Psoas muscle (tissue), 8 donors: ENCODE results near the gene FREM3. TPM values are rescaled to one million over a fixed set of nuclear protein-coding genes. Genes with fewer than 3 reads are reported as not detected.

ENCODE experiments used
- ATAC-seq, 4 donors: fragments of 200-7000 bp; cut with Tn5 transposase; one replicate each; pipeline ENCODE4 v1.9.1; 2020; ENCODE audit warnings: moderate library complexity in 3 of 4, mild to moderate bottlenecking in 2 of 4
- DNase-seq, 2 donors: peaks; one replicate each; pipeline ENCODE4 v3.0.0-alpha.2; 2020
- H3K27ac ChIP-seq: fragments of 200-600 bp; one replicate; pipeline ENCODE4 v1.8.0; 2022
- H3K27me3 ChIP-seq, 3 donors: fragments of 200-600 bp in 1 of 3; one replicate each; pipeline versions ENCODE4 v1.6.1 to v1.8.0; 2013 to 2022; ENCODE audit warnings: low read length in 2 of 3, mild to moderate bottlenecking in 2 of 3, moderate library complexity in 1 of 3; ENCODE audit not compliant: insufficient read depth in 3 of 3
- H3K36me3 ChIP-seq, 2 donors: fragments of 200-600 bp in 1 of 2; one replicate each; pipeline versions ENCODE4 v1.6.1 to v1.8.0; 2013 to 2022; ENCODE audit warnings: low read depth in 1 of 2, mild to moderate bottlenecking in 1 of 2, moderate library complexity in 1 of 2; ENCODE audit not compliant: insufficient read depth in 1 of 2
- H3K4me1 ChIP-seq: fragments of 200-600 bp; one replicate; pipeline ENCODE4 v1.8.0; 2022
- H3K4me3 ChIP-seq: fragments of 200-600 bp; one replicate; pipeline ENCODE4 v1.8.0; 2022; ENCODE audit warnings: mild to moderate bottlenecking
- H3K9me3 ChIP-seq: fragments of 200-600 bp; one replicate; pipeline ENCODE4 v1.8.0; 2022
- CTCF ChIP-seq: fragments of 200-600 bp; IDR thresholded peaks from one replicate; pipeline ENCODE4 v1.8.0; 2022; ENCODE audit warnings: antibody characterized with exemption
- WGBS, 3 donors: extraction: QIAGEN DNeasy Blood & Tissue Kit; methylation state at CpG; one replicate each; pipeline versions ENCODE4 v1.1.6 to v1.1.7; 2013; 5-methylcytosine and 5-hydroxymethylcytosine counted together
- intact Hi-C, 2 donors: fragments of 100-400 bp; cut with DNase I; formaldehyde crosslinking; loops; one replicate each; pipeline versions ENCODE4 v1.11.0 to v1.14.2; 2022
- polyA plus RNA-seq, 3 donors: library from polyadenylated mRNA; stranded (reverse); fragments of 200-250 nt; gene quantifications; one replicate each; pipeline ENCODE4 v1.2.3, GENCODE V29; 2013
- total RNA-seq, 4 donors: library from RNA; stranded (reverse); fragmentation: NEBNext Ultra II Directional in 2 of 4; extraction: Animal tissue kit (Norgen Biotek cat#: 25700) in 2 of 4; gene quantifications; one replicate each; pipeline versions ENCODE4 v1.2.1 to v1.2.4, GENCODE V29; 2021 to 2023
- donor health status: healthy with polysubstance abuse.
- donor health status: DM: no; HTN: no; CAD: no; lungs with moderate emphysema.
- donor health status: Bipolar disorder and iron deficiency.
- donor health status: healthy.
- donor health status: DM: yes; HTN: yes; CAD: no.
- donor health status: DM: no; HTN: no; CAD: no.
- donor health status: DM: no; HTN: no; CAD: no.
- donor health status: DM: yes; HTN: yes; CAD: no.

Gene FREM3
- total and polyA plus RNA-seq, 7 donors: 0.01 TPM; not detected in 6

- no peak for TF ChIP-seq CTCF
- Histone ChIP-seq H3K4me1 (no peaks in the 10 kb centered on the region), H3K4me3 (no peak overlapping the region), H3K27ac (no peak overlapping the region), H3K36me3 (no peaks in the 10 kb centered on the region), H3K9me3 (no peaks in the 10 kb centered on the region), H3K27me3 (no peaks in the 10 kb centered on the region)
- DNase-seq (no peak), ATAC-seq (no peak)
- 85 to 88% (median 86%) methylated on average over 2 of the region's 2 CpGs for WGBS, 3 donors
- intact Hi-C loops: no loop called here
These were observed 13.6 kb upstream of the FREM3 start for GRCh38 chr4:143713955-143714625.

- Histone ChIP-seq H3K27me3 (no peaks in the 10 kb centered on the region), H3K36me3 (no peaks in the 10 kb centered on the region), H3K9me3 (no peaks in the 10 kb centered on the region), H3K4me3 (no peak overlapping the region), H3K4me1 (no peaks in the 10 kb centered on the region), H3K27ac (no peak overlapping the region)
- ATAC-seq (no peak), DNase-seq (no peak)
- TF ChIP-seq CTCF: no peak
- whole genome bisulfite sequencing, 3 donors: 87 to 92% (median 91%) methylated on average over 5 of the region's 5 CpGs
- intact Hi-C loops: no loop called here
These were observed 13.1 kb upstream of the FREM3 start for GRCh38 chr4:143713553-143713952.

- TF ChIP-seq CTCF: no peak
- Histone ChIP-seq H3K4me1 (no peaks in the 10 kb centered on the region), H3K27me3 (no peaks in the 10 kb centered on the region), H3K9me3 (no peaks in the 10 kb centered on the region), H3K27ac (no peak overlapping the region), H3K4me3 (no peak overlapping the region), H3K36me3 (no peaks in the 10 kb centered on the region)
- ATAC-seq (no peak), DNase-seq (no peak)
- intact Hi-C loops: no loop called here
- WGBS, 3 donors: 58 to 75% (median 61%) methylated on average over 1 of the region's 1 CpG
These were observed 11.7 kb upstream of the FREM3 start for GRCh38 chr4:143712155-143712550.

DNA sequence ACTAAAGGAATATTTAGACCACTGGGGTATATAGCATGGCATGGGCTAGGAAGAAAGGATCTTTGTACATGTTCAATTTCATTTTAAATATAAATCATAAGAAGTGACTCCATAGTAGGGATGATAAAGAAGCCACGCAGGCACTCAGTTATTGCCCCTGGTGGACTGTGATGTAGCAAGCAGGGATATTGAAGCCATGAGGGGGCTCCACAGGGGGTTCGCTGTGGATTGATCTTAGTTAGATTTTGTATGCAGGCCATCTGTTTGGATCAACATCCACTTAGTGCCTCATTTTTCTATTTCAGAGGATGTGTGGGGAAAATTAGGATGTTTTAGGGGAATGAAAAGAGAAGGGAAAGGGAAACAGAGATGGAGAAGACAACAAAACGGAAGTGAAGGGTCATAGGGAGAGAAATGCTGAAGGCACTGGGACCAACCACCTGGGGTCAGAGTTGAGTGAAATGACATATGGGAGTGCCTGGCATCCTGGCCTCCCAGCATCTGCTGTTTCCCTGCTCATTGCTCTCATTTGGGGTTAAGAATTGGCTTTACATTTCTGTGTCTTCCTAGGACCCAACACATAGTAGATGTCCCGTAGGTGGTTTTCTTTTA lies 11.2 kb upstream of the FREM3 start:
- ATAC-seq (no peak), DNase-seq (no peak)
- Histone ChIP-seq H3K27ac (no peak overlapping the region), H3K4me1 (no peaks in the 10 kb centered on the region), H3K9me3 (no peaks in the 10 kb centered on the region), H3K36me3 (no peaks in the 10 kb centered on the region), H3K27me3 (no peaks in the 10 kb centered on the region), H3K4me3 (no peak overlapping the region)
- WGBS, 3 donors: 75 to 85% (median 80%) methylated on average over 4 of the region's 4 CpGs
- TF ChIP-seq CTCF: no peak
- intact Hi-C loops: no loop called here

- no peak for ATAC-seq
- 29 to 36% (median 34%) methylated on average over 6 of the region's 6 CpGs for WGBS, 3 donors
- TF ChIP-seq CTCF: no peak
- no peak for DNase-seq
- Histone ChIP-seq H3K4me3 (peak overlapping the region; percentile 59), H3K27me3 (peaks cover 4 to 41% (median 17%) of the 10 kb centered on the region in 3 donors), H3K27ac (no peak overlapping the region), H3K9me3 (no peaks in the 10 kb centered on the region), H3K36me3 (no peaks in the 10 kb centered on the region), H3K4me1 (peaks cover 14% of the 10 kb centered on the region)
- intact Hi-C loops: no loop called here
These were observed 890 bp upstream of the FREM3 start for GRCh38 chr4:143701365-143701764.
